K562 (cell line): ENCODE measurements around the gene RALY.
A peak's percentile ranks its signal among the peaks of the same experiment; 100 is the strongest.

Experiments used
- CTCF ChIP-seq, 3 experiments: IDR thresholded peaks in 2 of 3; conservative IDR thresholded peaks in 1 of 3; 2 replicates each; pipeline ENCODE4 v1.5.1; 2011 to 2012; ENCODE audit warnings: low read length in 3 of 3, mild to moderate bottlenecking in 3 of 3, control low read depth in 2 of 3, improper control_type of control experiment in 1 of 3, inconsistent platforms in 1 of 3, low read depth in 1 of 3, mixed read lengths in 1 of 3, moderate library complexity in 1 of 3; ENCODE audit not compliant: insufficient read depth in 2 of 3
- POLR2A ChIP-seq: fragments of 450-650 bp; conservative IDR thresholded peaks from 2 replicates; pipeline ENCODE4 v1.6.1; 2016
- RNF2 ChIP-seq: sonication (generic); IDR thresholded peaks from 2 replicates; pipeline ENCODE4 v1.6.1; 2016
- SETDB1 ChIP-seq: IDR thresholded peaks from one replicate; pipeline ENCODE4 v1.6.1; 2012; ENCODE audit warnings: low read length, control low read depth, inconsistent platforms
- TCF7L2 ChIP-seq: fragments of 150-350 bp; IDR thresholded peaks from 2 replicates; pipeline ENCODE4 v1.6.1; 2016; ENCODE audit warnings: low read depth, mild to moderate bottlenecking, low read length, moderate library complexity
- TF ChIP-seq, protein P1 (sequence below): fragments of 450-650 bp; formaldehyde crosslinking; IDR thresholded peaks from 2 replicates; pipeline ENCODE4 v1.4.0; 2022; ENCODE audit warnings: missing genetic modification characterization

- no peak for TF ChIP-seq SETDB1
- TF ChIP-seq TCF7L2: no peak
- TF ChIP-seq, protein P1, sequence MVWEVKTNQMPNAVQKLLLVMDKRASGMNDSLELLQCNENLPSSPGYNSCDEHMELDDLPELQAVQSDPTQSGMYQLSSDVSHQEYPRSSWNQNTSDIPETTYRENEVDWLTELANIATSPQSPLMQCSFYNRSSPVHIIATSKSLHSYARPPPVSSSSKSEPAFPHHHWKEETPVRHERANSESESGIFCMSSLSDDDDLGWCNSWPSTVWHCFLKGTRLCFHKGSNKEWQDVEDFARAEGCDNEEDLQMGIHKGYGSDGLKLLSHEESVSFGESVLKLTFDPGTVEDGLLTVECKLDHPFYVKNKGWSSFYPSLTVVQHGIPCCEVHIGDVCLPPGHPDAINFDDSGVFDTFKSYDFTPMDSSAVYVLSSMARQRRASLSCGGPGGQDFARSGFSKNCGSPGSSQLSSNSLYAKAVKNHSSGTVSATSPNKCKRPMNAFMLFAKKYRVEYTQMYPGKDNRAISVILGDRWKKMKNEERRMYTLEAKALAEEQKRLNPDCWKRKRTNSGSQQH: no peak
- no peak; the same call in none of the 2 replicates for TF ChIP-seq RNF2
- TF ChIP-seq POLR2A: peak; percentile 98
- TF ChIP-seq CTCF (IDR thresholded peaks at IDR 0.05 in 2 of 3, conservative IDR thresholded peaks at IDR 0.05 in 1 of 3; ENCODE audit: insufficient read depth in 2 of 3, low read depth in 1 of 3, low read length in 3 of 3): no peak
Measured at GRCh38 chr20:34111702-34112599, 118.2 kb downstream of the RALY start, which contains the start of gene EIF2S2.
